GM12878 (cell line): ENCODE results near the gene EDN2. TPM values are rescaled to one million over a fixed set of nuclear protein-coding genes. Genes with fewer than 3 reads are reported as not detected.

Experiments used
- ATAC-seq: fragments of 200-7000 bp; cut with Tn5 transposase; 3 replicates; pipeline ENCODE4 v1.9.1; 2020; ENCODE audit warnings: mild to moderate bottlenecking, moderate library complexity
- BruUV-seq: library from RNA; stranded (reverse); fragments of 400-500 nt; replicated peaks from 2 replicates; lab custom pipeline; 2021; lab: Mats Ljungman, UMichigan
- CTCF ChIA-PET: fragments of 300-600 bp; sonication (Branson Sonifier 250); formaldehyde crosslinking; extraction: SDS; loops from one replicate; lab custom pipeline; 2021; ENCODE audit warnings: inconsistent platforms; lab: Yijun Ruan, JAX
- POLR2A ChIA-PET: fragments of 350-600 bp; formaldehyde crosslinking; extraction: SDS; loops from one replicate; lab custom pipeline; 2021; ENCODE audit warnings: inconsistent platforms; lab: Charles Lee
- RAD21 ChIA-PET: fragments of 300-600 bp; sonication (Branson Sonifier 250); formaldehyde crosslinking; loops from one replicate; lab custom pipeline; 2023; ENCODE audit warnings: antibody characterized with exemption; ENCODE audit not compliant: unreplicated experiment; lab: Charles Lee
- SMC1A ChIA-PET: fragments of 300-600 bp; sonication (Branson Sonifier 250); formaldehyde crosslinking; loops from one replicate; lab custom pipeline; 2023; ENCODE audit not compliant: unreplicated experiment, uncharacterized antibody; lab: Charles Lee
- DNase-seq: peaks from one replicate; pipeline ENCODE4 v3.0.0-alpha.2; 2011; ENCODE audit warnings: low read depth, low spot score
- FAIRE-seq: peaks from 3 replicates; lab custom pipeline; 2011; peaks lifted over from hg19 to GRCh38; lab: Jason Lieb, UNC
- H2AFZ ChIP-seq: 2 replicates; pipeline ENCODE4 v1.6.0; 2011; ENCODE audit warnings: low read depth, low read length, control low read depth; ENCODE audit not compliant: control insufficient read depth
- H3K27ac ChIP-seq: 2 replicates; pipeline ENCODE4 v1.5.1; 2011; ENCODE audit warnings: control low read depth; ENCODE audit not compliant: control insufficient read depth, insufficient read depth
- H3K27me3 ChIP-seq, 2 experiments: replicated peaks in 1 of 2; 2 replicates each; pipeline versions ENCODE4 v1.6.0 to v1.6.1; 2011; ENCODE audit warnings: low read length in 1 of 2; ENCODE audit not compliant: control insufficient read depth in 2 of 2, insufficient read depth in 2 of 2
- H3K36me3 ChIP-seq, 2 experiments: 2 replicates each; pipeline ENCODE4 v1.5.1; 2011; ENCODE audit warnings: low read length in 1 of 2; ENCODE audit not compliant: control insufficient read depth in 2 of 2, insufficient read depth in 2 of 2
- H3K4me1 ChIP-seq: 2 replicates; pipeline ENCODE4 v1.6.1; 2011; ENCODE audit warnings: mild to moderate bottlenecking, low read length, moderate library complexity, mixed read lengths; ENCODE audit not compliant: control insufficient read depth, insufficient read depth
- H3K4me2 ChIP-seq: 2 replicates; pipeline ENCODE4 v1.6.0; 2011; ENCODE audit warnings: control low read depth; ENCODE audit not compliant: control insufficient read depth, insufficient read depth
- H3K4me3 ChIP-seq: fragments of 200-600 bp; sonication (generic); 2 replicates; pipeline ENCODE4 v1.5.1; 2016
- H3K79me2 ChIP-seq: 2 replicates; pipeline ENCODE4 v1.6.0; 2011; ENCODE audit warnings: low read length; ENCODE audit not compliant: control insufficient read depth, insufficient read depth
- H3K9ac ChIP-seq: 2 replicates; pipeline ENCODE4 v1.8.0; 2011; ENCODE audit warnings: low read length, control low read depth, mixed read lengths; ENCODE audit not compliant: control insufficient read depth, insufficient read depth
- H3K9me3 ChIP-seq: replicated peaks from 3 replicates; pipeline ENCODE4 v1.5.1; 2011; ENCODE audit warnings: mild to moderate bottlenecking, low read length; ENCODE audit not compliant: control insufficient read depth, insufficient read depth
- H4K20me1 ChIP-seq: 2 replicates; pipeline ENCODE4 v1.6.0; 2011; ENCODE audit not compliant: control insufficient read depth, insufficient read depth
- BHLHE40 ChIP-seq, 2 experiments: fragments of 450-650 bp in 1 of 2; IDR thresholded peaks; 2 replicates each; pipeline ENCODE4 v1.6.1; 2011 to 2017; ENCODE audit warnings: low read depth in 2 of 2, borderline replicate concordance in 1 of 2, improper control_type of control experiment in 1 of 2, low read length in 1 of 2, mild to moderate bottlenecking in 1 of 2
- KDM1A ChIP-seq: fragments of 200-600 bp; sonication (generic); IDR thresholded peaks from 2 replicates; pipeline ENCODE4 v1.6.1; 2016; ENCODE audit warnings: borderline replicate concordance
- PAX8 ChIP-seq: fragments of 450-650 bp; IDR thresholded peaks from 2 replicates; pipeline ENCODE4 v1.6.1; 2017; ENCODE audit warnings: mild to moderate bottlenecking, moderate library complexity
- RUNX3 ChIP-seq: IDR thresholded peaks from 2 replicates; pipeline ENCODE4 v1.6.1; 2012; ENCODE audit warnings: low read length, inconsistent platforms
- SKIL ChIP-seq: fragments of 450-650 bp; IDR thresholded peaks from 2 replicates; pipeline ENCODE4 v1.6.1; 2017; ENCODE audit warnings: mild to moderate bottlenecking, low read depth, inconsistent platforms; ENCODE audit not compliant: poor library complexity, severe bottlenecking
- YBX1 ChIP-seq: fragments of 450-650 bp; IDR thresholded peaks from 2 replicates; pipeline ENCODE4 v1.6.1; 2016; ENCODE audit warnings: antibody characterized with exemption
- ZNF384 ChIP-seq: IDR thresholded peaks from 2 replicates; pipeline ENCODE4 v1.6.1; 2012; ENCODE audit warnings: low read depth, mild to moderate bottlenecking, low read length, improper control_type of control experiment, borderline replicate concordance
- WGBS: methylation state at CpG from one replicate; pipeline ENCODE4 v1.1.6; 2016; ENCODE audit warnings: low lambda C conversion rate; ENCODE audit not compliant: insufficient replicate concordance, insufficient coverage; ENCODE audit errors: missing lambda C conversion rate; 5-methylcytosine and 5-hydroxymethylcytosine counted together
- in situ Hi-C: fragments of 300-500 bp; cut with MboI; formaldehyde crosslinking; loops from 9 replicates; pipeline ENCODE4 v1.14.3; 2018; ENCODE audit warnings: mixed read lengths
- intact Hi-C: fragments of 100-400 bp; cut with micrococcal nuclease; formaldehyde crosslinking; loops from one replicate; pipeline ENCODE4 v1.14.2; 2022; ENCODE audit not compliant: unreplicated experiment
- polyA plus RNA-seq, 11 experiments: library from polyadenylated mRNA; depleted of rRNA in 4 of 11; unstranded in 6 of 11; stranded (reverse) in 5 of 11; fragments of >200 nt; fragmentation: Nextera tagmentation in 4 of 11; fragmentation: Illumina TruSeq in 1 of 11; extraction: Ambion mirVana in 4 of 11; extraction: Trizol in 1 of 11; gene quantifications; 1 replicate in 1 of 11; 2 replicates in 10 of 11; pipeline versions ENCODE4 v1.2.1 to v1.2.3, GENCODE V29; 2011 to 2016; ENCODE audit warnings: inconsistent platforms in 2 of 11, missing spikeins in 2 of 11, low read depth in 1 of 11
- total RNA-seq, 4 experiments: library from RNA; depleted of rRNA in 3 of 4; stranded (reverse); fragments of >200 nt in 3 of 4; fragmentation: Illumina TruSeq in 1 of 4; extraction: Trizol in 1 of 4; gene quantifications; 2 replicates each; pipeline versions ENCODE4 v1.2.1 to v1.2.3, GENCODE V29; 2013 to 2021
- TF ChIP-seq, protein P1 (sequence below): IDR thresholded peaks from 2 replicates; pipeline ENCODE4 v1.6.1; 2011; ENCODE audit warnings: borderline replicate concordance, low read depth, mild to moderate bottlenecking, moderate library complexity, low read length; ENCODE audit not compliant: insufficient read depth, poor library complexity, severe bottlenecking
- TF ChIP-seq, protein P2 (sequence below): IDR thresholded peaks from 2 replicates; pipeline ENCODE4 v1.6.1; 2012; ENCODE audit warnings: improper control_type of control experiment, low read depth, low read length; ENCODE audit not compliant: insufficient replicate concordance
- TF ChIP-seq, protein P3 (sequence below): IDR thresholded peaks from 2 replicates; pipeline ENCODE4 v1.6.1; 2011; ENCODE audit warnings: low read depth, mild to moderate bottlenecking, low read length, moderate library complexity, borderline replicate concordance; ENCODE audit errors: extremely low read depth
- TF ChIP-seq, protein P4 (sequence below): fragments of 450-650 bp; IDR thresholded peaks from 2 replicates; pipeline ENCODE4 v1.6.1; 2017; ENCODE audit warnings: borderline replicate concordance

The EDN2 gene
- total and polyA plus RNA-seq, 10 of the 15 experiments (the other 5 are each of a cell fraction or from before 2014, with no cell fraction given): 0.11 to 1.5 (median 0.43) TPM; not detected in 1

GRCh38 chr1:41525891-41526587 is 41.6 kb upstream of the EDN2 start:
- H4K20me1 ChIP-seq: no peaks in the 10 kb centered on the region
- no peaks in the 10 kb centered on the region; the same call in 1 of the 3 replicates for H3K9me3 ChIP-seq
- ATAC-seq: no peak
- intact Hi-C loops: no loop called here
- ChIA-PET CTCF (interaction anchor here (1.9 kb wide), 1 partner anchor 10 kb away, joined by 4 read pairs; no protein-coding TSS in a partner anchor), POLR2A (no interaction called here), RAD21 (no interaction called here), SMC1A (no interaction called here)
- no peaks in the 10 kb centered on the region for H3K79me2 ChIP-seq
- DNase-seq: no peak
- H3K36me3 ChIP-seq: no peaks in the 10 kb centered on the region; a peak in 2 of 4 replicates
- H2AFZ ChIP-seq: no peak overlapping the region
- no peak overlapping the region for H3K4me3 ChIP-seq
- H3K27ac ChIP-seq: no peak overlapping the region
- no peak overlapping the region for H3K4me2 ChIP-seq
- H3K4me1 ChIP-seq: no peaks in the 10 kb centered on the region
- no peak overlapping the region for H3K9ac ChIP-seq
- in situ Hi-C loops: no loop called here
- no TSS peak for BruUV-seq
- FAIRE-seq: no peak
- WGBS: 92% methylated on average over 18 of the region's 18 CpGs
- no peaks in the 10 kb centered on the region for H3K27me3 ChIP-seq
- TF ChIP-seq SKIL: no peak
- TF ChIP-seq YBX1: no peak
- TF ChIP-seq RUNX3: no peak
- TF ChIP-seq, protein P1, sequence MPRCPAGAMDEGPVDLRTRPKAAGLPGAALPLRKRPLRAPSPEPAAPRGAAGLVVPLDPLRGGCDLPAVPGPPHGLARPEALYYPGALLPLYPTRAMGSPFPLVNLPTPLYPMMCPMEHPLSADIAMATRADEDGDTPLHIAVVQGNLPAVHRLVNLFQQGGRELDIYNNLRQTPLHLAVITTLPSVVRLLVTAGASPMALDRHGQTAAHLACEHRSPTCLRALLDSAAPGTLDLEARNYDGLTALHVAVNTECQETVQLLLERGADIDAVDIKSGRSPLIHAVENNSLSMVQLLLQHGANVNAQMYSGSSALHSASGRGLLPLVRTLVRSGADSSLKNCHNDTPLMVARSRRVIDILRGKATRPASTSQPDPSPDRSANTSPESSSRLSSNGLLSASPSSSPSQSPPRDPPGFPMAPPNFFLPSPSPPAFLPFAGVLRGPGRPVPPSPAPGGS: peak; percentile 81
- TF ChIP-seq, protein P2, sequence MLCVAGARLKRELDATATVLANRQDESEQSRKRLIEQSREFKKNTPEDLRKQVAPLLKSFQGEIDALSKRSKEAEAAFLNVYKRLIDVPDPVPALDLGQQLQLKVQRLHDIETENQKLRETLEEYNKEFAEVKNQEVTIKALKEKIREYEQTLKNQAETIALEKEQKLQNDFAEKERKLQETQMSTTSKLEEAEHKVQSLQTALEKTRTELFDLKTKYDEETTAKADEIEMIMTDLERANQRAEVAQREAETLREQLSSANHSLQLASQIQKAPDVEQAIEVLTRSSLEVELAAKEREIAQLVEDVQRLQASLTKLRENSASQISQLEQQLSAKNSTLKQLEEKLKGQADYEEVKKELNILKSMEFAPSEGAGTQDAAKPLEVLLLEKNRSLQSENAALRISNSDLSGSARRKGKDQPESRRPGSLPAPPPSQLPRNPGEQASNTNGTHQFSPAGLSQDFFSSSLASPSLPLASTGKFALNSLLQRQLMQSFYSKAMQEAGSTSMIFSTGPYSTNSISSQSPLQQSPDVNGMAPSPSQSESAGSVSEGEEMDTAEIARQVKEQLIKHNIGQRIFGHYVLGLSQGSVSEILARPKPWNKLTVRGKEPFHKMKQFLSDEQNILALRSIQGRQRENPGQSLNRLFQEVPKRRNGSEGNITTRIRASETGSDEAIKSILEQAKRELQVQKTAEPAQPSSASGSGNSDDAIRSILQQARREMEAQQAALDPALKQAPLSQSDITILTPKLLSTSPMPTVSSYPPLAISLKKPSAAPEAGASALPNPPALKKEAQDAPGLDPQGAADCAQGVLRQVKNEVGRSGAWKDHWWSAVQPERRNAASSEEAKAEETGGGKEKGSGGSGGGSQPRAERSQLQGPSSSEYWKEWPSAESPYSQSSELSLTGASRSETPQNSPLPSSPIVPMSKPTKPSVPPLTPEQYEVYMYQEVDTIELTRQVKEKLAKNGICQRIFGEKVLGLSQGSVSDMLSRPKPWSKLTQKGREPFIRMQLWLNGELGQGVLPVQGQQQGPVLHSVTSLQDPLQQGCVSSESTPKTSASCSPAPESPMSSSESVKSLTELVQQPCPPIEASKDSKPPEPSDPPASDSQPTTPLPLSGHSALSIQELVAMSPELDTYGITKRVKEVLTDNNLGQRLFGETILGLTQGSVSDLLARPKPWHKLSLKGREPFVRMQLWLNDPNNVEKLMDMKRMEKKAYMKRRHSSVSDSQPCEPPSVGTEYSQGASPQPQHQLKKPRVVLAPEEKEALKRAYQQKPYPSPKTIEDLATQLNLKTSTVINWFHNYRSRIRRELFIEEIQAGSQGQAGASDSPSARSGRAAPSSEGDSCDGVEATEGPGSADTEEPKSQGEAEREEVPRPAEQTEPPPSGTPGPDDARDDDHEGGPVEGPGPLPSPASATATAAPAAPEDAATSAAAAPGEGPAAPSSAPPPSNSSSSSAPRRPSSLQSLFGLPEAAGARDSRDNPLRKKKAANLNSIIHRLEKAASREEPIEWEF: no peak
- no peak for TF ChIP-seq PAX8
- no peak for TF ChIP-seq KDM1A
- TF ChIP-seq BHLHE40 (IDR thresholded peaks at IDR 0.05; ENCODE audit: borderline replicate concordance in 1 of 2, low read depth in 2 of 2, low read length in 1 of 2): no peak
- TF ChIP-seq, protein P3, sequence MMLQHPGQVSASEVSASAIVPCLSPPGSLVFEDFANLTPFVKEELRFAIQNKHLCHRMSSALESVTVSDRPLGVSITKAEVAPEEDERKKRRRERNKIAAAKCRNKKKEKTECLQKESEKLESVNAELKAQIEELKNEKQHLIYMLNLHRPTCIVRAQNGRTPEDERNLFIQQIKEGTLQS: no peak
- TF ChIP-seq, protein P4, sequence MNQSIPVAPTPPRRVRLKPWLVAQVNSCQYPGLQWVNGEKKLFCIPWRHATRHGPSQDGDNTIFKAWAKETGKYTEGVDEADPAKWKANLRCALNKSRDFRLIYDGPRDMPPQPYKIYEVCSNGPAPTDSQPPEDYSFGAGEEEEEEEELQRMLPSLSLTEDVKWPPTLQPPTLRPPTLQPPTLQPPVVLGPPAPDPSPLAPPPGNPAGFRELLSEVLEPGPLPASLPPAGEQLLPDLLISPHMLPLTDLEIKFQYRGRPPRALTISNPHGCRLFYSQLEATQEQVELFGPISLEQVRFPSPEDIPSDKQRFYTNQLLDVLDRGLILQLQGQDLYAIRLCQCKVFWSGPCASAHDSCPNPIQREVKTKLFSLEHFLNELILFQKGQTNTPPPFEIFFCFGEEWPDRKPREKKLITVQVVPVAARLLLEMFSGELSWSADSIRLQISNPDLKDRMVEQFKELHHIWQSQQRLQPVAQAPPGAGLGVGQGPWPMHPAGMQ: no peak
- TF ChIP-seq ZNF384: no peak
